ENCODE results near the gene UGT1A6. TPM values are rescaled to one million over a fixed set of nuclear protein-coding genes. Genes with fewer than 3 reads are reported as not detected.

Gene UGT1A6
- total and polyA plus RNA-seq, 2 of the 13 experiments (the other 11 are each of a cell fraction or from before 2014, with no cell fraction given) = 0.25 TPM; not detected in 1

- H3K27me3 ChIP-seq (ENCODE audit: control insufficient read depth in 1 of 2, insufficient read depth in 2 of 2, low read length in 2 of 2) = peaks cover 4 to 61% of the 10 kb centered on the region in 2 experiments; a peak in 3 of 5 replicates
- DNase-seq (ENCODE audit: low spot score) = no peak
- H3K9me3 ChIP-seq (ENCODE audit: low read length) = no peaks in the 10 kb centered on the region
- in situ Hi-C loops (cut with HindIII; ENCODE audit: extremely low pct_ligation_motif_present, low pct_unique_long_range_greater_than_20kb) (no loop called here), intact Hi-C loops (cut with micrococcal nuclease; ENCODE audit: unreplicated experiment) (no loop called here)
- no peak for ATAC-seq
- peaks cover 12% of the 10 kb centered on the region for H3K4me1 ChIP-seq (ENCODE audit: insufficient read depth, low read length)
- no peak for FAIRE-seq
- H2AFZ ChIP-seq (ENCODE audit: low read length) = no peak overlapping the region
- CTCF ChIA-PET (ENCODE audit: low intra/inter-chr PET ratio, low total read pairs) = no interaction called here
- TF ChIP-seq AHDC1 (CRISPR knock-in tag; IDR thresholded peaks at IDR 0.05; ENCODE audit: borderline replicate concordance) (peak; percentile 33; the same call in 1 of the 2 replicates), HMGXB4 (CRISPR knock-in tag; IDR thresholded peaks at IDR 0.05; ENCODE audit: borderline replicate concordance in 1 of 2, low read depth in 1 of 2) (no peak)
- H3K36me3 ChIP-seq (replicated peaks in 1 of 2; ENCODE audit: control insufficient read depth in 1 of 2, insufficient read depth in 2 of 2, low read length in 2 of 2) = no peaks in the 10 kb centered on the region
- H3K4me2 ChIP-seq (ENCODE audit: low read depth, low read length) = no peak overlapping the region
- BruUV-seq (replicated peaks) = no TSS peak
- WGBS (ENCODE audit: low lambda C conversion rate) = 13% methylated on average over 7 of the region's 7 CpGs
- no peak overlapping the region for H3K4me3 ChIP-seq (replicated peaks in 1 of 3; ENCODE audit: insufficient read depth in 1 of 3, low read depth in 2 of 3, low read length in 3 of 3)
- POLR2A ChIA-PET = no interaction called here
- H3K27ac ChIP-seq (ENCODE audit: extremely low read length, insufficient read depth, low read length) = no peak overlapping the region
- H4K20me1 ChIP-seq (ENCODE audit: insufficient read depth, low read length) = no peaks in the 10 kb centered on the region
- no peak overlapping the region for H3K9ac ChIP-seq (ENCODE audit: insufficient read depth, low read depth, low read length)
- no peaks in the 10 kb centered on the region for H3K79me2 ChIP-seq (ENCODE audit: insufficient read depth, low read length)
These were observed 71.6 kb downstream of the UGT1A6 start for GRCh38 chr2:233764264-233764663.

All from HepG2 (cell line).